HCT116 (cell line): ENCODE data around the gene CEP112. TPM values are rescaled to one million over a fixed set of nuclear protein-coding genes. Genes with fewer than 3 reads are reported as not detected.
"Not testable (repeated sequence)": the region's sequence is repeated elsewhere in the genome, so short reads cannot be mapped to it uniquely, and the experiment has no call there.

Experiments used
- ATAC-seq: fragments of 200-7000 bp; cut with Tn5 transposase; 2 replicates; pipeline ENCODE4 v1.9.1; 2020; ENCODE audit warnings: mild to moderate bottlenecking, moderate library complexity
- BruUV-seq: library from RNA; stranded (reverse); fragments of 400-500 nt; replicated peaks from 2 replicates; lab custom pipeline; 2021; lab: Mats Ljungman, UMichigan
- CTCF ChIA-PET: fragments of 300-600 bp; sonication (Branson Sonifier 250); formaldehyde crosslinking; loops from one replicate; lab custom pipeline; 2021; ENCODE audit warnings: antibody characterized with exemption; lab: Charles Lee
- POLR2A ChIA-PET: fragments of 300-600, 350-600 bp; sonication (Branson Sonifier 250); formaldehyde crosslinking; loops from one replicate; lab custom pipeline; 2021; ENCODE audit warnings: antibody characterized with exemption; lab: Charles Lee
- RAD21 ChIA-PET, 2 experiments: fragments of 300-600 bp; sonication (Branson Sonifier 250); formaldehyde crosslinking; loops; one replicate each; lab custom pipeline; 2023; ENCODE audit warnings: low total read pairs in 2 of 2; ENCODE audit not compliant: uncharacterized antibody in 2 of 2, unreplicated experiment in 2 of 2, low non-redundant PET in 1 of 2; lab: Charles Lee
- DNase-seq: peaks from one replicate; pipeline ENCODE4 v3.0.0-alpha.2; 2010; ENCODE audit warnings: low read depth, low spot score
- H2AFZ ChIP-seq: fragments of 200-600 bp; shearing (Covaris generic), sonication (generic); 2 replicates; pipeline ENCODE4 v1.6.1; 2017; ENCODE audit warnings: low read depth, mixed run types, mixed read lengths, antibody characterized with exemption, low read length; ENCODE audit not compliant: poor library complexity, severe bottlenecking
- H3K27ac ChIP-seq: 2 replicates; pipeline ENCODE4 v1.5.1; 2012; ENCODE audit warnings: low read depth, low read length
- H3K27me3 ChIP-seq: fragments of 200-600 bp; sonication (generic); 2 replicates; pipeline ENCODE4 v1.6.1; 2016; ENCODE audit warnings: mixed run types, low read length, mixed read lengths; ENCODE audit not compliant: insufficient read depth
- H3K36me3 ChIP-seq, 2 experiments: fragments of 200-500 bp in 1 of 2; fragments of 200-600 bp in 1 of 2; sonication (Bioruptor generic) in 1 of 2; sonication (generic) in 1 of 2; 2 replicates each; pipeline versions ENCODE4 v1.5.1 to v1.6.1; 2014 to 2016; ENCODE audit warnings: low read length in 2 of 2, inconsistent platforms in 1 of 2, mixed read lengths in 1 of 2, mixed run types in 1 of 2; ENCODE audit not compliant: insufficient read depth in 2 of 2, control insufficient read depth in 1 of 2
- H3K4me1 ChIP-seq, 2 experiments: fragments of 200-600 bp in 1 of 2; sonication (generic) in 1 of 2; 2 replicates each; pipeline versions ENCODE4 v1.5.1 to v1.6.1; 2012 to 2017; ENCODE audit warnings: low read length in 2 of 2, inconsistent platforms in 1 of 2, mild to moderate bottlenecking in 1 of 2, mixed read lengths in 1 of 2, mixed run types in 1 of 2, moderate library complexity in 1 of 2; ENCODE audit not compliant: insufficient read depth in 2 of 2, control insufficient read depth in 1 of 2
- H3K4me2 ChIP-seq: fragments of 200-600 bp; sonication (generic); 2 replicates; pipeline ENCODE4 v1.6.1; 2017; ENCODE audit warnings: mixed run types, low read length, mixed read lengths
- H3K4me3 ChIP-seq, 2 experiments: fragments of 200-600 bp in 1 of 2; sonication (generic) in 1 of 2; replicated peaks in 1 of 2; 2 replicates each; pipeline ENCODE4 v1.5.1; 2011 to 2016; ENCODE audit warnings: low read length in 2 of 2, control low read depth in 1 of 2, low read depth in 1 of 2, mild to moderate bottlenecking in 1 of 2, mixed read lengths in 1 of 2, mixed run types in 1 of 2
- H3K79me2 ChIP-seq: fragments of 200-600 bp; sonication (generic); 2 replicates; pipeline ENCODE4 v1.6.1; 2017; ENCODE audit warnings: mild to moderate bottlenecking, mixed run types, low read length, moderate library complexity, mixed read lengths; ENCODE audit not compliant: insufficient read depth
- H3K9ac ChIP-seq: fragments of 200-600 bp; sonication (generic); 2 replicates; pipeline ENCODE4 v1.6.1; 2016; ENCODE audit warnings: low read length, mixed read lengths
- H3K9me2 ChIP-seq: fragments of 200-600 bp; sonication (generic), shearing (Covaris generic); 2 replicates; pipeline ENCODE4 v1.6.1; 2017; ENCODE audit warnings: mixed run types, mild to moderate bottlenecking, moderate library complexity; ENCODE audit not compliant: insufficient read depth
- H3K9me3 ChIP-seq, 2 experiments: fragments of 200-500 bp in 1 of 2; fragments of 200-600 bp in 1 of 2; sonication (Bioruptor generic) in 1 of 2; sonication (generic) in 1 of 2; 2 replicates each; pipeline ENCODE4 v1.6.1; 2014 to 2017; ENCODE audit warnings: low read length in 2 of 2, mixed read lengths in 2 of 2, inconsistent platforms in 1 of 2, low read depth in 1 of 2, mild to moderate bottlenecking in 1 of 2, mixed run types in 1 of 2, moderate library complexity in 1 of 2; ENCODE audit not compliant: control insufficient read depth in 1 of 2, insufficient read depth in 1 of 2
- H4K20me1 ChIP-seq: fragments of 200-600 bp; sonication (generic), shearing (Covaris generic); 2 replicates; pipeline ENCODE4 v1.6.1; 2017; ENCODE audit warnings: mixed run types, mild to moderate bottlenecking, moderate library complexity; ENCODE audit not compliant: insufficient read depth
- ATF3 ChIP-seq: IDR thresholded peaks from 2 replicates; pipeline ENCODE4 v1.6.1; 2012
- CEBPB ChIP-seq: IDR thresholded peaks from 2 replicates; pipeline ENCODE4 v1.6.1; 2012; ENCODE audit warnings: low read depth
- FOSL1 ChIP-seq: IDR thresholded peaks from 2 replicates; pipeline ENCODE4 v1.6.1; 2012; ENCODE audit warnings: low read depth
- JUND ChIP-seq: IDR thresholded peaks from 2 replicates; pipeline ENCODE4 v1.6.1; 2012
- MAX ChIP-seq: IDR thresholded peaks from 2 replicates; pipeline ENCODE4 v1.6.1; 2012
- POLR2A ChIP-seq: IDR thresholded peaks from 2 replicates; pipeline ENCODE4 v1.7.0; 2011; ENCODE audit warnings: borderline replicate concordance; ENCODE audit not compliant: insufficient read depth, insufficient read length; ENCODE audit errors: extremely low read depth
- RAD21 ChIP-seq: IDR thresholded peaks from 2 replicates; pipeline ENCODE4 v1.6.1; 2012; ENCODE audit warnings: low read depth, mild to moderate bottlenecking
- ZBTB33 ChIP-seq: IDR thresholded peaks from 2 replicates; pipeline ENCODE4 v1.6.1; 2011; ENCODE audit warnings: mild to moderate bottlenecking, low read length, moderate library complexity; ENCODE audit not compliant: insufficient replicate concordance; ENCODE audit errors: extremely low read depth
- ZNF274 ChIP-seq: fragments of 200-500 bp; sonication (Bioruptor generic); IDR thresholded peaks from 2 replicates; pipeline ENCODE4 v1.6.1; 2014; ENCODE audit warnings: mild to moderate bottlenecking, low read depth, low read length, inconsistent platforms
- intact Hi-C: fragments of 100-400 bp; cut with micrococcal nuclease; formaldehyde crosslinking; loops from 2 replicates; pipeline ENCODE4 v1.10.0; 2022
- total RNA-seq: library from RNA; stranded (reverse); gene quantifications from one replicate; pipeline ENCODE4 v1.2.1, GENCODE V29; 2021; ENCODE audit not compliant: unreplicated experiment
- TF ChIP-seq, protein P1 (sequence below): IDR thresholded peaks from 2 replicates; pipeline ENCODE4 v1.6.1; 2012; ENCODE audit warnings: low read depth
- TF ChIP-seq, protein P2 (sequence below), 3 experiments: fragments of 200-600 bp in 1 of 3; sonication (generic) in 1 of 3; IDR thresholded peaks in 2 of 3; conservative IDR thresholded peaks in 1 of 3; 2 replicates each; pipeline ENCODE4 v1.5.1; 2012 to 2017; ENCODE audit warnings: low read depth in 2 of 3, low read length in 2 of 3, antibody characterized with exemption in 1 of 3, borderline replicate concordance in 1 of 3, control low read depth in 1 of 3, mild to moderate bottlenecking in 1 of 3, mixed read lengths in 1 of 3, mixed run types in 1 of 3, moderate library complexity in 1 of 3; ENCODE audit not compliant: insufficient read depth in 1 of 3

CEP112 gene
- total RNA-seq, 1 experiment from 2014 or later: 10.9 TPM

DNA sequence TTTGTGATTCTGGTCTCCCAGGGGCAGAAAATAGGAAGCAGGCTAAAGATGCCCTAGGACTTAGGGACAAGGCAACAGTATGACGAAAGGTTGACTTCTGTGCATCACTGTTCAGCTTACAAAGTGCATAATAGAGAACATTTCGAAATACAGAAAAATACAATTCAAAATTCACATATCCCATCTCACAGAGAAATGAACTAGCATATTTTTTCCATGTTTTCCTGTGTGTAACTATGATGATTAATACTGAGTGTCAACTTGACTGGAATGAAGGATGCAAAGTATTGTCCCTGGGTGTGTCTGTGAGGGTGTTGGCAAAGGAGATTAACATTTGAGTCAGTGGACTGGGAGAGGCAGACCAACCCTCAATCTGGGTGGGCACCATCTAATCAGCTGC is 365.4 kb downstream of the CEP112 start:
- H3K4me2 ChIP-seq, H3K27ac ChIP-seq, CTCF ChIA-PET: not testable (repeated sequence)

GRCh38 chr17:65824901-65825300 is 367.0 kb downstream of the CEP112 start:
- DNase-seq (no peak), ATAC-seq (no peak)
- POLR2A ChIA-PET: no interaction called here
- Histone ChIP-seq H2AFZ (no peak overlapping the region), H4K20me1 (no peaks in the 10 kb centered on the region), H3K27me3 (no peaks in the 10 kb centered on the region), H3K36me3 (no peaks in the 10 kb centered on the region), H3K9ac (no peak overlapping the region), H3K4me2 (no peak overlapping the region), H3K9me2 (no peaks in the 10 kb centered on the region), H3K4me1 (no peaks in the 10 kb centered on the region), H3K79me2 (no peaks in the 10 kb centered on the region), H3K9me3 (no peaks in the 10 kb centered on the region), H3K27ac (no peak overlapping the region), H3K4me3 (no peak overlapping the region)
- RAD21 ChIA-PET: no interaction called here
- no TSS peak for BruUV-seq
- TF ChIP-seq POLR2A (no peak), CEBPB (no peak), FOSL1 (no peak), ZBTB33 (no peak), RAD21 (no peak), ATF3 (no peak), MAX (no peak), JUND (no peak), ZNF274 (no peak)
- TF ChIP-seq, protein P1, sequence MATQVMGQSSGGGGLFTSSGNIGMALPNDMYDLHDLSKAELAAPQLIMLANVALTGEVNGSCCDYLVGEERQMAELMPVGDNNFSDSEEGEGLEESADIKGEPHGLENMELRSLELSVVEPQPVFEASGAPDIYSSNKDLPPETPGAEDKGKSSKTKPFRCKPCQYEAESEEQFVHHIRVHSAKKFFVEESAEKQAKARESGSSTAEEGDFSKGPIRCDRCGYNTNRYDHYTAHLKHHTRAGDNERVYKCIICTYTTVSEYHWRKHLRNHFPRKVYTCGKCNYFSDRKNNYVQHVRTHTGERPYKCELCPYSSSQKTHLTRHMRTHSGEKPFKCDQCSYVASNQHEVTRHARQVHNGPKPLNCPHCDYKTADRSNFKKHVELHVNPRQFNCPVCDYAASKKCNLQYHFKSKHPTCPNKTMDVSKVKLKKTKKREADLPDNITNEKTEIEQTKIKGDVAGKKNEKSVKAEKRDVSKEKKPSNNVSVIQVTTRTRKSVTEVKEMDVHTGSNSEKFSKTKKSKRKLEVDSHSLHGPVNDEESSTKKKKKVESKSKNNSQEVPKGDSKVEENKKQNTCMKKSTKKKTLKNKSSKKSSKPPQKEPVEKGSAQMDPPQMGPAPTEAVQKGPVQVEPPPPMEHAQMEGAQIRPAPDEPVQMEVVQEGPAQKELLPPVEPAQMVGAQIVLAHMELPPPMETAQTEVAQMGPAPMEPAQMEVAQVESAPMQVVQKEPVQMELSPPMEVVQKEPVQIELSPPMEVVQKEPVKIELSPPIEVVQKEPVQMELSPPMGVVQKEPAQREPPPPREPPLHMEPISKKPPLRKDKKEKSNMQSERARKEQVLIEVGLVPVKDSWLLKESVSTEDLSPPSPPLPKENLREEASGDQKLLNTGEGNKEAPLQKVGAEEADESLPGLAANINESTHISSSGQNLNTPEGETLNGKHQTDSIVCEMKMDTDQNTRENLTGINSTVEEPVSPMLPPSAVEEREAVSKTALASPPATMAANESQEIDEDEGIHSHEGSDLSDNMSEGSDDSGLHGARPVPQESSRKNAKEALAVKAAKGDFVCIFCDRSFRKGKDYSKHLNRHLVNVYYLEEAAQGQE: no peak
- TF ChIP-seq, protein P2, sequence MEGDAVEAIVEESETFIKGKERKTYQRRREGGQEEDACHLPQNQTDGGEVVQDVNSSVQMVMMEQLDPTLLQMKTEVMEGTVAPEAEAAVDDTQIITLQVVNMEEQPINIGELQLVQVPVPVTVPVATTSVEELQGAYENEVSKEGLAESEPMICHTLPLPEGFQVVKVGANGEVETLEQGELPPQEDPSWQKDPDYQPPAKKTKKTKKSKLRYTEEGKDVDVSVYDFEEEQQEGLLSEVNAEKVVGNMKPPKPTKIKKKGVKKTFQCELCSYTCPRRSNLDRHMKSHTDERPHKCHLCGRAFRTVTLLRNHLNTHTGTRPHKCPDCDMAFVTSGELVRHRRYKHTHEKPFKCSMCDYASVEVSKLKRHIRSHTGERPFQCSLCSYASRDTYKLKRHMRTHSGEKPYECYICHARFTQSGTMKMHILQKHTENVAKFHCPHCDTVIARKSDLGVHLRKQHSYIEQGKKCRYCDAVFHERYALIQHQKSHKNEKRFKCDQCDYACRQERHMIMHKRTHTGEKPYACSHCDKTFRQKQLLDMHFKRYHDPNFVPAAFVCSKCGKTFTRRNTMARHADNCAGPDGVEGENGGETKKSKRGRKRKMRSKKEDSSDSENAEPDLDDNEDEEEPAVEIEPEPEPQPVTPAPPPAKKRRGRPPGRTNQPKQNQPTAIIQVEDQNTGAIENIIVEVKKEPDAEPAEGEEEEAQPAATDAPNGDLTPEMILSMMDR (IDR thresholded peaks at IDR 0.05 in 2 of 3, conservative IDR thresholded peaks at IDR 0.05 in 1 of 3; ENCODE audit: borderline replicate concordance in 1 of 3, insufficient read depth in 1 of 3, low read depth in 2 of 3, low read length in 2 of 3): no peak
- intact Hi-C loops: no loop called here
- CTCF ChIA-PET: no interaction called here

More for the DNA sequence above, 365.4 kb downstream of the CEP112 start:
- H3K79me2 ChIP-seq, H3K9me2 ChIP-seq, H3K9ac ChIP-seq, DNase-seq, intact Hi-C loops, POLR2A ChIA-PET, H3K27me3 ChIP-seq, BruUV-seq, H4K20me1 ChIP-seq, RAD21 ChIA-PET, H3K4me1 ChIP-seq, H3K9me3 ChIP-seq, H3K4me3 ChIP-seq, H3K36me3 ChIP-seq, ATAC-seq, H2AFZ ChIP-seq: not testable (repeated sequence)
